ENCODE measurements around the gene PARG.
"Not testable (repeated sequence)": the region's sequence is repeated elsewhere in the genome, so short reads cannot be mapped to it uniquely, and the experiment has no call there.

Gene PARG

DNA sequence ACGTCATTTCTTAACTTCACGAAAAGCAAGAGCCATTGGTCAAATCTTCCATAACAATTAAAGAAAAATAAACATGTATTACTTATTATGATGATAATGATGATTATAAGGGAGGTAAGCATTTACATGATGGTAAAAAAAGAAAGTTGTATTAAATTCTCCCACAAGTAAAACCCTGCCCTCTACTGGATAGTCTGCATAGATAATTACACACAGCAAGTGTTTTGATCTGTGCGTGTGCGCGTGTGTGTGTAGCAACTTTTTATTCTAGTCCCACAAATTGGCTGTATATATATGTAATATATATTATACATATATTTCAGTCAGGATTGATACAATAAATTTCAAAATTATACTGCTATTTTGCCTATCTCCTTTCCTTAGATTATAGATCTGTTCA is 51.8 kb downstream of the PARG start:
- H3K4me2 ChIP-seq (ENCODE audit: low read length); H3K4me1 ChIP-seq (ENCODE audit: control insufficient read depth, insufficient read depth, low read length); H3K4me3 ChIP-seq (ENCODE audit: low read length); H3K27me3 ChIP-seq (ENCODE audit: control insufficient read depth, insufficient read depth, low read length); H3K36me3 ChIP-seq (ENCODE audit: insufficient read depth, low read length); H3K9ac ChIP-seq (ENCODE audit: low read depth, low read length); H3K9me3 ChIP-seq (replicated peaks; ENCODE audit: low read length): not testable (repeated sequence)

DNA sequence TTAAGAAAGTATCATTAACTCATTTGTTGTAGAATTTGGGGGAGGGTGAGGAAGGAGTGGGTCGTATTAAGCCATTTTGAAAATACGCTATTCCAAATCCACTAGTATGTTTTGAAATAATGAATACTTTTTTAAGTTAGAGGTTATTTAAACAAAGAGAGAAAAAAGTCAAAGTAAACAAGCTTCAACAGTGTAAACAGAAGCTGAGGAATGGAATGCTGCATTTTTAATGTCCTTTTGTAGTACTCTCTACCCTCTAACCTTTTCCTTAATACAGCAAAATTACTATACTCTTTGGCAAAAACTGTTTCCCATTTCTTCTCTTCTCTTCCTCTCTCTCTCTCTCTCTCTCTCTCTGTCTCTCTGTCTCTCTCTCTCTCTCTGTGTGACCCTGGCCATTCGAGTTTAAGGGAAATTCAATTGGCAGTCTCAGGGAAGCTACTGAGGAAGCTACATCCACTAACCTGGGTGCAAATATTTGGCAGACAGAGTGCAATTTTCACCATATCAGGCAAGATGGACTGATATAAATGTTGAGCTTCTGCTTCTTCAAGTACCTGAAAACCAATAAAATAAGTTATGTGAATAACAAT is 57.0 kb downstream of the PARG start:
- not testable (repeated sequence) for H3K4me1 ChIP-seq (ENCODE audit: control insufficient read depth, insufficient read depth, low read length); H3K9me3 ChIP-seq (replicated peaks; ENCODE audit: low read length); H3K4me2 ChIP-seq (ENCODE audit: low read length); H3K36me3 ChIP-seq (ENCODE audit: insufficient read depth, low read length); H3K27me3 ChIP-seq (ENCODE audit: control insufficient read depth, insufficient read depth, low read length); H3K9ac ChIP-seq (ENCODE audit: low read depth, low read length); H3K4me3 ChIP-seq (ENCODE audit: low read length)

DNA sequence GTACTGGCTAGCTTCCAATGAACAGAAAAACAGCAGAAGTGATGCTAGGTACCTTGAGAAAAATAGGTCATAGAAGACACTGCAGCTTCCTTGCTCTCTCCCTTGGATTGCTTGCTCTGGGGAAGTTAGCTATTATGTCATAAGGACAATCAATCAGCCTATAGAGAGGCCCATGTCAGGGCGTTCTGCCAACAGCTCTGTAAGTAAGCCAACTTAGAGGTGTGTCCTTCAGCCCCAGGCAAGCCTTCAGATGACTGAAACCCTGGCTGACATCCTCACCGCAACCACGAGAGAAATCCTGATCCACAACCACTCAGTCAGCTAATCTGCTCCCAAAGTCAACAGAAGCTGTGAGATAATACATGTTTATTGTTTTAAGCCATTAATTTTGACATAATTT is 58.0 kb downstream of the PARG start:
- not testable (repeated sequence) for H3K27me3 ChIP-seq (ENCODE audit: control insufficient read depth, insufficient read depth, low read length); H3K4me3 ChIP-seq (ENCODE audit: low read length); H3K36me3 ChIP-seq (ENCODE audit: insufficient read depth, low read length); H3K4me1 ChIP-seq (ENCODE audit: control insufficient read depth, insufficient read depth, low read length); H3K4me2 ChIP-seq (ENCODE audit: low read length); H3K9me3 ChIP-seq (replicated peaks; ENCODE audit: low read length); H3K9ac ChIP-seq (ENCODE audit: low read depth, low read length)

- H3K9ac ChIP-seq (ENCODE audit: low read depth, low read length); H3K4me1 ChIP-seq (ENCODE audit: control insufficient read depth, insufficient read depth, low read length); H3K36me3 ChIP-seq (ENCODE audit: insufficient read depth, low read length): not testable (repeated sequence)
These were observed 59.5 kb downstream of the PARG start for GRCh38 chr10:49882327-49882726.

GRCh38 chr10:49872740-49873139 is 69.1 kb downstream of the PARG start:
- not testable (repeated sequence) for H3K36me3 ChIP-seq (ENCODE audit: insufficient read depth, low read length); H3K4me3 ChIP-seq (ENCODE audit: low read length); H3K9ac ChIP-seq (ENCODE audit: low read depth, low read length); H3K9me3 ChIP-seq (replicated peaks; ENCODE audit: low read length); H3K4me1 ChIP-seq (ENCODE audit: control insufficient read depth, insufficient read depth, low read length); H3K4me2 ChIP-seq (ENCODE audit: low read length); H3K27me3 ChIP-seq (ENCODE audit: control insufficient read depth, insufficient read depth, low read length)

More at GRCh38 chr10:49882327-49882726, 59.5 kb downstream of the PARG start:
- H3K9me3 ChIP-seq (replicated peaks; ENCODE audit: low read length); H3K4me2 ChIP-seq (ENCODE audit: low read length); H3K27me3 ChIP-seq (ENCODE audit: control insufficient read depth, insufficient read depth, low read length); H3K4me3 ChIP-seq (ENCODE audit: low read length): not testable (repeated sequence)

DNA sequence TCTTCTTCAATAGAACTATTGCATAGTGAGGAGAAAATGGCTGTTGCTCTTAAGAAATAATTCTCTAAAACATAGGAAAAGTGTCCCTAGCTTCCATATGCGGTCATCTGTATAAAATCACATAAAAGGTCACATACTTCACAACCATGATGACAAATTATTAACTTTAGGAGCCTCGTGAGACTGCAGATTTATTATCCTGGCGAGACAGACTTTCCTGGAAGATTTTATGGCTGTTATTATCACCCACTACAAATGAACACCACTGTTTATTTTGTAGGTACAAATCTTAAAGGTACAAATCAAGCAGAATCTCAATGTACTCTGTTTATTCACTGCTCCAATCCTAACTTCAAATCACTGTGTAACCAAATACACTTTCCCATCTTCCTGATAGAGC is 70.4 kb downstream of the PARG start:
- not testable (repeated sequence) for H3K36me3 ChIP-seq (ENCODE audit: insufficient read depth, low read length); H3K9me3 ChIP-seq (replicated peaks; ENCODE audit: low read length)

GRCh38 chr10:49859933-49860332 is 81.9 kb downstream of the PARG start:
- not testable (repeated sequence) for H3K9me3 ChIP-seq (replicated peaks; ENCODE audit: low read length); H3K27me3 ChIP-seq (ENCODE audit: control insufficient read depth, insufficient read depth, low read length); H3K4me1 ChIP-seq (ENCODE audit: control insufficient read depth, insufficient read depth, low read length); H3K4me3 ChIP-seq (ENCODE audit: low read length); H3K4me2 ChIP-seq (ENCODE audit: low read length); H3K36me3 ChIP-seq (ENCODE audit: insufficient read depth, low read length); H3K9ac ChIP-seq (ENCODE audit: low read depth, low read length)

More for the DNA sequence above, 70.4 kb downstream of the PARG start:
- H3K9ac ChIP-seq (ENCODE audit: low read depth, low read length); H3K4me3 ChIP-seq (ENCODE audit: low read length); H3K4me2 ChIP-seq (ENCODE audit: low read length); H3K27me3 ChIP-seq (ENCODE audit: control insufficient read depth, insufficient read depth, low read length); H3K4me1 ChIP-seq (ENCODE audit: control insufficient read depth, insufficient read depth, low read length): not testable (repeated sequence)

DNA sequence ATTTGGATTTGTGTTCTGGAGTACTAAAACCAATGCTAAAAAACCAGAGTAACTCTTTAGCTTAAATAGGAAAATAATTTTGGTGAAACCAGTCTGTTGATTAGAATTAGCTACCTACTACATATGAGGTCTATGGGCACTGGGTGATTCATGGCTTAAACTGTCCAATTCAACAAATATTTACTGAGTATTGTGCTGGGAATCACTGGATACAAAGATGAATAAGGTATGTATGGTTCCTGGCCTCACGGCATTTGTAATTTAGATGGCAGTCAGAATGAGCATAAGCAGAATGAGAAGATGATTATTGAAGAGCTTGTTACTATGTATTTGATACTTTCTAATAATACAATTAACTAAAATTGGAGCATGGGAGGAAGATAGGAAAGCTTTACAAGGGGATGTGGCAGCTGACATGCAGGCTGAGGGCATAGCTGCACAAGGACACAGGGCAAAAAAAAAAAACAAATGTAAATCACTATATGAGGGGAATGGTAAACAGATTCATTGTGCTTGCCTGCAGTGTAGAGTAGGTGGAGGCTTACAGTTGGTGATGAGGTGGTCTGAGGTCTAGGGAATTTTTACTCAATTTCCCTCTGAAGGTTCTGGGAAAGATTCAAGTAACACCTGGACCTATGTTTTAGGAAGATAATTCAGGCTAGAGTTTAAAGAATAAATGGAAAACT is 83.0 kb downstream of the PARG start:
- H3K27me3 ChIP-seq (ENCODE audit: control insufficient read depth, insufficient read depth, low read length); H3K9me3 ChIP-seq (replicated peaks; ENCODE audit: low read length); H3K36me3 ChIP-seq (ENCODE audit: insufficient read depth, low read length); H3K4me1 ChIP-seq (ENCODE audit: control insufficient read depth, insufficient read depth, low read length); H3K9ac ChIP-seq (ENCODE audit: low read depth, low read length); H3K4me2 ChIP-seq (ENCODE audit: low read length); H3K4me3 ChIP-seq (ENCODE audit: low read length): not testable (repeated sequence)

GRCh38 chr10:49849520-49849919 is 92.3 kb downstream of the PARG start:
- H3K9me3 ChIP-seq (replicated peaks; ENCODE audit: low read length); H3K4me3 ChIP-seq (ENCODE audit: low read length); H3K4me2 ChIP-seq (ENCODE audit: low read length); H3K9ac ChIP-seq (ENCODE audit: low read depth, low read length); H3K27me3 ChIP-seq (ENCODE audit: control insufficient read depth, insufficient read depth, low read length); H3K36me3 ChIP-seq (ENCODE audit: insufficient read depth, low read length); H3K4me1 ChIP-seq (ENCODE audit: control insufficient read depth, insufficient read depth, low read length): not testable (repeated sequence)

- H3K27me3 ChIP-seq (ENCODE audit: control insufficient read depth, insufficient read depth, low read length): no peaks in the 10 kb centered on the region
- H3K4me2 ChIP-seq (ENCODE audit: low read length): peak overlapping the region; percentile 28
- no peaks in the 10 kb centered on the region for H3K9me3 ChIP-seq (replicated peaks; ENCODE audit: low read length)
- H3K4me3 ChIP-seq (ENCODE audit: low read length): no peak overlapping the region
- peaks cover 14% of the 10 kb centered on the region for H3K36me3 ChIP-seq (ENCODE audit: insufficient read depth, low read length)
- no peak overlapping the region for H3K9ac ChIP-seq (ENCODE audit: low read depth, low read length)
- peaks cover 9% of the 10 kb centered on the region for H3K4me1 ChIP-seq (ENCODE audit: control insufficient read depth, insufficient read depth, low read length)
These were observed 96.8 kb downstream of the PARG start for GRCh38 chr10:49844775-49845595.

DNA sequence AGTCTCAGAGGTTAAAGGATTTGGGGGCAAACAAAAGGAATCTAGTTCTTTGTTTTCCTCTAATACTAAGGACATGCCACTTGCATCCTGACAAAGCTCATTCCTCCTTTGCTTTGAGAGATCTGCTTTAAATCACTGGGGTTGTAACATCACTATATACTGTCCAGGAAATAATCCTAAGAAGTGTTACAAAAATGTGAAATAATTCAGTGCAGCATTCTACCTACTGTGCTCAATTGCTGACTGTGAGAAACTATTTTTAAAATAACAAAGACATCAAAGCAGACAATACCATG is 99.5 kb downstream of the PARG start:
- H3K4me3 ChIP-seq (ENCODE audit: low read length); H3K4me2 ChIP-seq (ENCODE audit: low read length); H3K4me1 ChIP-seq (ENCODE audit: control insufficient read depth, insufficient read depth, low read length); H3K9ac ChIP-seq (ENCODE audit: low read depth, low read length); H3K9me3 ChIP-seq (replicated peaks; ENCODE audit: low read length); H3K27me3 ChIP-seq (ENCODE audit: control insufficient read depth, insufficient read depth, low read length): not testable (repeated sequence)
- peaks cover 19% of the 10 kb centered on the region for H3K36me3 ChIP-seq (ENCODE audit: insufficient read depth, low read length)
